ENCODE measurements around the gene TOR3A.
"Not testable (repeated sequence)": the region's sequence is repeated elsewhere in the genome, so short reads cannot be mapped to it uniquely, and the experiment has no call there.

TOR3A gene

GRCh38 chr1:179081687-179082332, at the start of gene TOR3A:
Gene TOR3A, plus strand, starts transcription at chr1:179082070. Its CDS starts 59 bp downstream, at chr1:179082129.
- peak; percentile 61 to 64 for DNase-seq (ENCODE audit: low read depth in 2 of 2)

GRCh38 chr1:179034720-179035119, 47.1 kb upstream of the TOR3A start:
- no peak for DNase-seq (ENCODE audit: low read depth in 2 of 2)

GRCh38 chr1:179036844-179037465, 44.9 kb upstream of the TOR3A start:
- no peak for DNase-seq (ENCODE audit: low read depth in 2 of 2)

GRCh38 chr1:179038528-179039281, 43.2 kb upstream of the TOR3A start:
- DNase-seq (ENCODE audit: low read depth in 2 of 2): no peak

GRCh38 chr1:179039502-179040174, 42.2 kb upstream of the TOR3A start:
- not testable (repeated sequence) for DNase-seq (ENCODE audit: low read depth in 2 of 2)

- DNase-seq (ENCODE audit: low read depth in 2 of 2): not testable (repeated sequence)
Measured at GRCh38 chr1:179040175-179040551, 41.7 kb upstream of the TOR3A start.

- DNase-seq (ENCODE audit: low read depth in 2 of 2): no peak
Measured at GRCh38 chr1:179042087-179042486, 39.8 kb upstream of the TOR3A start.

GRCh38 chr1:179042700-179043099, 39.2 kb upstream of the TOR3A start:
- DNase-seq (ENCODE audit: low read depth in 2 of 2): no peak

- DNase-seq (ENCODE audit: low read depth in 2 of 2): no peak
Measured at GRCh38 chr1:179043266-179043665, 38.6 kb upstream of the TOR3A start.

- DNase-seq (ENCODE audit: low read depth in 2 of 2): no peak
Measured at GRCh38 chr1:179043907-179044306, 38.0 kb upstream of the TOR3A start.

- DNase-seq (ENCODE audit: low read depth in 2 of 2): no peak
Measured at GRCh38 chr1:179046808-179047635, 34.8 kb upstream of the TOR3A start.

GRCh38 chr1:179047636-179047997, 34.3 kb upstream of the TOR3A start:
- no peak for DNase-seq (ENCODE audit: low read depth in 2 of 2)

GRCh38 chr1:179048339-179049124, 33.3 kb upstream of the TOR3A start:
- no peak for DNase-seq (ENCODE audit: low read depth in 2 of 2)

- no peak for DNase-seq (ENCODE audit: low read depth in 2 of 2)
Measured at GRCh38 chr1:179052776-179053175, 29.1 kb upstream of the TOR3A start.

- DNase-seq (ENCODE audit: low read depth in 2 of 2): no peak
Measured at GRCh38 chr1:179053486-179053885, 28.4 kb upstream of the TOR3A start.

GRCh38 chr1:179055937-179056336, 25.9 kb upstream of the TOR3A start:
- DNase-seq (ENCODE audit: low read depth in 2 of 2): no peak

GRCh38 chr1:179058487-179059483, 23.1 kb upstream of the TOR3A start:
- DNase-seq (ENCODE audit: low read depth in 2 of 2): peak; percentile 80 to 81

GRCh38 chr1:179061360-179062282, 20.2 kb upstream of the TOR3A start:
- DNase-seq (ENCODE audit: low read depth in 2 of 2): no peak

All from fibroblast of skin of left quadriceps (primary cell).